ENCODE measurements around the gene KLF7.

KLF7 gene

GRCh38 chr2:207165121-207166038, at the start of gene KLF7:
Gene KLF7 (minus strand): TSS chr2:207165948. CDS start chr2:207165568, 380 bp downstream.
- DNase-seq, result no peak

DNA sequence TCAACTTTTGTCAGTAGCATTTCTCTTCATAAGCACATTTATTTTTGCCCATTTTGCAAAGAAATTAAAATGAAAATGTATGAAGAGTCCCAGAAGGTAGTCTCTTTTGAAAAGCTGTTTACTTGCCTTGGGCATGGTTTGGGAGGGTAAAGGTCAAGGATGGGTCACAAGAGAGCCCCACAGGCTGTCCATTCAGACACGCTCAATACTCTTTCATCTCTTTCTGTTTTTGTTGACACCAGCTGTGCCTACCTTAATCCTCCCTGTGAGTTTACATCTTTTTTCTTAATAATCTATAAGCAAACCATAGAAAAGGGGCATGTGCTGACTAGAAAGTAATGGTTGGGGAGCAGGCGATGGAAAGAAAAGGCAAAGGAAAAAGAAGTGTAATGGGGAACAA, 49.6 kb upstream of the KLF7 start:
- DNase-seq, result no peak

DNA sequence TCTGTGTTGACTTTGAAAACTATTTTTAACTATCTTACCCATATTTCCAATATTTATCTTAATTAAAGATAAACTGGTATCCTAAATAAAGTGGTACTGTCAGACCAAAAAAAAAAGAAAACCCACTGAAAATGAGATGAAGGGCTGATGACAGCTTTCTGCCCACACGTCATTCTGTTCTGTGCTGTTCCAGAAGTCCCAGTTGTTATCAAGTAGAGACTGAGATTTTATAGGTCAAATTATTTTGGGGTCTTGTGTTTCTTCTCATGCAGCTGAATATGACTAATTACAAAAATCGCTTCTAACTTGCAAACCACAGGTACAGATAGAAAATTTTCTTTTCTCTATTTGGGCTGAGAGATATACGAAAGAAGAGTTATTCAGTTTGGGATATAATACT, 48.7 kb upstream of the KLF7 start:
- DNase-seq, result no peak

- no peak for DNase-seq
Measured at GRCh38 chr2:207206011-207206410, 40.3 kb upstream of the KLF7 start.

- DNase-seq, result no peak
Measured at GRCh38 chr2:207205173-207205957, 39.6 kb upstream of the KLF7 start.

DNA sequence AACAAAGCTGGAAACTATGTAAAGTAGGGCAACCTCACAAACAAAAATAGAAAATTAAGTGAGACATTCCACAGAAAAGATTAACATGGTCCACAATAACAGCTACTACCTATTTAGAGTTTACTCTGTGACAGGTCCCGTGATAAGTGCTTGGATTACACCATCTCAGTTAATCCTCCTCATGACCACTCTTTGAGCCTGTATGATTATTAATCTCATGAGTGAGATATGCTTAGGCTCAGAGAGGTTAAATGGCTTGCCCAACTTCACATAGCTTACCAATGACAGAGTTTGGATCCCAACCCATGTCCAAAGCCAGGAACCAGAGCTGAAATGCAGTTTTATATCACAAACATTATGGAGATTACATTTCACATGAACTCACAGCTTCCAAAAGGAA, 37.3 kb upstream of the KLF7 start:
- no peak for DNase-seq

- DNase-seq, result peak; percentile 60
Measured at GRCh38 chr2:207202645-207203044, 36.9 kb upstream of the KLF7 start.

DNA sequence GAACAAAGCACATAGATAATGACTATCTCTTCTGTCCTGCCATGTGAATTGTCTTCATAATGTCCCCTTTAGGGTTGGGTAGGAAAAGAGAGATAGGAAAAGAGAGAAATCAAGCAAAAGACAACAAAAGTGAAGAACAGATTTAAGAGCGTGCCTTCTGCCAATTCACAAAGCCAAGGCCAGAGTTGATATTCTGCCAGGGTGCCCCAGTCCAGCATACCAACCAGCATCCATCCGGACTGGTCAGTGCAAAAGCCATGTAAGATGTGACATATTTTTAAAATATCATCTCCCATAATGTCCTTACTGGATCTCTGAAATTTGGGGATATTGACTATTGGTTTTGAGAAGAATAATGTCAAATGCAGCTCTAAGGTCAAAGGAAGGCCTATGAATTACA, 35.7 kb upstream of the KLF7 start:
- DNase-seq, result no peak

- no peak for DNase-seq
Measured at GRCh38 chr2:207200136-207200535, 34.4 kb upstream of the KLF7 start.

DNA sequence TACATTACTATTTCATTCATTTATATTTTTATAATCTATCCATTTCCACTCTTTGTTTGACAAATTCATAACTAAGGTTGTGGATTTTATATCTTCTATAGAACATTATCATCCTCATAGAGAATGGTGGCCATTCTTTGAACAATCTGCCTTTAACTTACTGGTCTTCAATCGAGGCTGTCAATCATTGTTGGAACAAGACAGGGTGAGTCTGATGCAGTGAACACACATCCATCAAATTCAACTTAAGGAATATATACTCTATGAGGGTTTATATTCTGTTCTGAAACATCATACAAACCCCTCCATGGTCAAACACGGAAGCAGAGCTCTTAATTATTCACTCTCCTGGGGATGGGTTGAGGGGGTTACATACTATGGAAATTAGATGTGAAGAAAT, 28.3 kb upstream of the KLF7 start:
- no peak for DNase-seq

GRCh38 chr2:207188626-207189419, 23.1 kb upstream of the KLF7 start:
- DNase-seq, result no peak

- no peak for DNase-seq
Measured at GRCh38 chr2:207185372-207185771, 19.6 kb upstream of the KLF7 start.

GRCh38 chr2:207184768-207185167, 19.0 kb upstream of the KLF7 start:
- DNase-seq, result no peak

- DNase-seq, result no peak
Measured at GRCh38 chr2:207184348-207184747, 18.6 kb upstream of the KLF7 start.

DNA sequence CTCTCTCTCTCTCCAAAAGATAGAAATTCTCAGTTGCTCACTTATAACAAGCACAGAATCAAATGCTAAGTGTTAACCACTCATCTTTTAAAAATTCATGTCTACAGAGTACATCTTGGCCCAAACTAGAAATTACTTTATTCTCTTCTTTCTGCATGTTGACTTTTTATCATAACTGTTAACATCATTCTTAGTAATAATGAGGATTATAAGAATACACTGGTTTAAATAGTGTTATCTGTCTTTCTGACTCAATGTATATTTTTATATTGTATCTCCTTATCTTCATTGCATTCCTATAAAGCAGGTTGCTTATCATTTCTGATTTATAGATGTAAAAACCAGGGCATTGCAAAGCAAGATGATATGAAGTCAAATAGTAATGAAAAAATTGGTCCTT, 17.8 kb upstream of the KLF7 start:
- DNase-seq, result no peak

- no peak for DNase-seq
Measured at GRCh38 chr2:207182911-207183310, 17.2 kb upstream of the KLF7 start.

GRCh38 chr2:207181526-207182274, 16.0 kb upstream of the KLF7 start:
- no peak for DNase-seq

DNA sequence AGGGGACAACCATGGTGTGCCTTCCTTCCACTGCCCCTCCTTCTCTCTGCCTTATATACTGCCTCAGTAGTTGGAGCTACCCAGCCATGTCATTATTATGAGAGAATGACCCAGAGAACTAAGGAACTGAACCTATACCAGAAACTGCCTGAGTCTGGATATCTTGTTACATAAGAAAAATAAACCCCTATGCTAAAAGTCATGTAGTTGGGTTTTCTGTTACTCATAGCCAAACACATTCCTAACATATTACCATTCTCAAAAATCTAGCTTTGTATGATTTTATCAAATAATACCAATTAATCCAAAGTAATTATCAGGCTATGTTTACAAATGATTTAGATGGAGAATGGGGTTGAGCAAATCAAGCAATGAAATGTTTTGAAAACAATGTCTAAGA, 15.0 kb upstream of the KLF7 start:
- no peak for DNase-seq

DNA sequence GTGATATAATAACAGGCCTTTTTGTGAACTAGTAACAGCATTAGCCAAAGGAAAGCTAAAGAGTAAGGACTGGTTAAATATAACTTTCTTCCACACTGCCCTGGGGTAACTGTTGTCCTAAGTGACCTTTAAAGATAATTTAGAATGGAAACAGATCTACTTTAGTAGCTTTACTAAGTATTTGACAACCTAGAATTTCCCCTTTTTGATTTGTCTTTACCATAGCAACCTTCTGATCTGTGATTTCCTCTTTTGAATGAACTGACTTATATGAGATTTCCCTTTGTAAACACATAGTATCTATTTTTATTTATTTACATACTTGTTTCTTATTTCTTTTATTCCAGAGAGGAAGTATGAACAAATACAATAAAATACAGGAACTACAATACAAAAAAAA, 10.5 kb upstream of the KLF7 start:
- no peak for DNase-seq

DNA sequence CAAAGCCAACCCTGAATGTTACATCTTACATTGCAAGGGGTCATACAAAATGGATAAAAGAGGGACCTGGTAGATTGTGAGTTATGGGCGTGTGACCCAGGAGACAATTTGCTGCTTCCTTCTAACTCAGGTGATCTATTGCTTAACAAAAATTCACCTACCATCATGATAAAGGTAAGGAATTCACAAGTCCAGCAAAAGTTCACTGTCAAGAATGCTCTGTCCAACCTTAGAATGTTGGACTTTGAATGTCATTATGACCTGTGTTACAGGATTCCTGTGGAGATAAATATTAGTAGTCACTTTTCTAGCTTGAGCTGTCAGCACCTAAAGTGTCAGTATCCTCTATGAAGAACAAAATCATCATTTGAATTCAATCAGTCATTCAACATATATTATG, 7.9 kb upstream of the KLF7 start:
- DNase-seq, result no peak

DNA sequence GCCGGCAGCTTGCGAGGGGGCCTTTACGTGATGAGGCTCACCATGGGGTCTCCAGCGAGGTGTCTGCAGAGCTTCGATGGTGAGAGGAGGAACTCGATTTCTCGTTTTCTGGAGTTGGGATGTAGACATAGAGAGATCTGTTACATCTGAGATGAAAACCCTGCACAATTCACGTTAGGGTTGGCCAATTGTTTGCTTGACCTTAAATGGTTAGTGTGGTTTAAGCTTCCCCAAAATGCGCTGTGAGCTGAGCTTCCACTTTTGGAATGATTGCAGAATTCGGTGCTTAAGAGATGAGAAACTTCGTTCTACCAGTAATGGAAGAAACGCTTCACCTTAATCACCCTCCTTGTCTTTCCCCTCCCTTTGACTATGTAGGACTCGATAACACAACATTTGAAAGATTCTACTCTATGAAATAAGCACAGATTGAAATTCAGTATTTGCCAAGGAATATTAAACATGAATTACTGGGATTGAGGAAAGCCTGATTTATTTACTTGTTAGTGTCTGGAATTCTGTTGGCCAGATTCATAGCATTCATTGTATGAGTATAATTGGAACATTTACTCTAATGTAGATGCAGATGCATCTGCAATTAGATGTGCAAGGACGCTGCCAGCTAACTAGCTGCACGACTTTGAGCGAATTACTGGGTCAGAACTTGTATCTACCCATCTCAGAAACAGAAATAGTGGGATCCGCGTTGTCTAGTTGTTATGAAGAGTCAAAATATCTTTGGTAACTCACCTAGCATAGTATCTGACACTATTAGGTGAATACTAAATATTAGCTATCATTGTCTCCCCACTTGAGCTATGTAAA, 1.6 kb upstream of the KLF7 start:
- DNase-seq, result peak; percentile 30

Data from hematopoietic multipotent progenitor cell treated with erythropoietin and hydrocortisone succinate and interleukin-3 and kit ligand, for 8 days (in vitro differentiated cells).